Activated T-helper 2 cell treated with anti-CD3 and anti-CD28 coated beads, Interferon-gamma antibody, Interleukin-2, Interleukin-4, amounts not matched to agents 10 μg/mL and 5 μg/mL and 100 μg/mL, durations not matched to agents 14 hours and 24 hours and 36 hours (primary cell): ENCODE results near the gene RPE. TPM values are rescaled to one million over a fixed set of nuclear protein-coding genes. Genes with fewer than 3 reads are reported as not detected.

ENCODE experiments used
- DNase-seq: peaks from one replicate; pipeline ENCODE4 v3.0.0; 2021; ENCODE audit warnings: low spot score
- H3K27ac Mint-ChIP-seq: one replicate; pipeline ENCODE4 v1.8.0; 2021; ENCODE audit warnings: mixed read lengths
- H3K27me3 Mint-ChIP-seq: one replicate; pipeline ENCODE4 v1.8.0; 2021; ENCODE audit warnings: low read depth, mixed read lengths
- H3K36me3 Mint-ChIP-seq: one replicate; pipeline ENCODE4 v1.8.0; 2021; ENCODE audit warnings: low read depth, mixed read lengths
- H3K4me1 Mint-ChIP-seq: one replicate; pipeline ENCODE4 v1.8.0; 2021; ENCODE audit warnings: low read depth, mixed read lengths
- H3K4me3 Mint-ChIP-seq: one replicate; pipeline ENCODE4 v1.8.0; 2021; ENCODE audit warnings: low read depth, mild to moderate bottlenecking, moderate library complexity, mixed read lengths
- H3K9me3 Mint-ChIP-seq: one replicate; pipeline ENCODE4 v1.8.0; 2021; ENCODE audit warnings: mixed read lengths
- intact Hi-C: fragments of 100-400 bp; cut with micrococcal nuclease; formaldehyde crosslinking; loops from one replicate; pipeline ENCODE4 v1.15.1; 2023
- total RNA-seq: library from RNA; stranded (reverse); gene quantifications from 2 replicates; pipeline ENCODE4 v1.2.3, GENCODE V29; 2022

The RPE gene
- total RNA-seq, 1 donor from 2014 or later, result 57.2 TPM

GRCh38 chr2:209977386-209978239 lies 24.8 kb upstream of the RPE start:
- no peaks in the 10 kb centered on the region for H3K9me3 Mint-ChIP-seq
- intact Hi-C loops, result loop anchor here (1.0 kb wide), 2 partner anchors 218 to 222 kb away; no protein-coding TSS in a partner anchor
- H3K36me3 Mint-ChIP-seq, result no peaks in the 10 kb centered on the region
- H3K4me3 Mint-ChIP-seq, result no peak overlapping the region
- H3K27ac Mint-ChIP-seq, result no peak overlapping the region
- H3K4me1 Mint-ChIP-seq, result no peaks in the 10 kb centered on the region
- no peak for DNase-seq
- H3K27me3 Mint-ChIP-seq, result peaks cover 8% of the 10 kb centered on the region

- Mint-ChIP-seq H3K4me1 (peaks cover 4% of the 10 kb centered on the region), H3K27me3 (peaks cover 20% of the 10 kb centered on the region), H3K9me3 (no peaks in the 10 kb centered on the region), H3K27ac (no peak overlapping the region), H3K4me3 (no peak overlapping the region), H3K36me3 (no peaks in the 10 kb centered on the region)
- intact Hi-C loops, result no loop called here
- no peak for DNase-seq
These were observed 18.1 kb upstream of the RPE start for GRCh38 chr2:209984291-209984690.

- Mint-ChIP-seq H3K27ac (no peak overlapping the region), H3K4me3 (no peak overlapping the region), H3K9me3 (no peaks in the 10 kb centered on the region), H3K27me3 (peaks cover 24% of the 10 kb centered on the region), H3K4me1 (peaks cover 4% of the 10 kb centered on the region), H3K36me3 (no peaks in the 10 kb centered on the region)
- intact Hi-C loops, result loop anchor here (5.0 kb wide), 1 partner anchor 56 kb away; no protein-coding TSS in a partner anchor
- no peak for DNase-seq
These were observed 16.6 kb upstream of the RPE start for GRCh38 chr2:209985874-209986273.

GRCh38 chr2:209986415-209986814 lies 16.0 kb upstream of the RPE start:
- H3K27me3 Mint-ChIP-seq, result peaks cover 26% of the 10 kb centered on the region
- intact Hi-C loops, result loop anchor here (5.0 kb wide), 1 partner anchor 56 kb away; no protein-coding TSS in a partner anchor

GRCh38 chr2:209988010-209988409 lies 14.4 kb upstream of the RPE start:
- Mint-ChIP-seq H3K27me3 (peaks cover 23% of the 10 kb centered on the region), H3K9me3 (no peaks in the 10 kb centered on the region), H3K27ac (no peak overlapping the region), H3K4me3 (no peak overlapping the region), H3K36me3 (no peaks in the 10 kb centered on the region), H3K4me1 (peaks cover 4% of the 10 kb centered on the region)
- no peak for DNase-seq
- intact Hi-C loops, result loop anchor here (5.0 kb wide), 1 partner anchor 54 kb away; no protein-coding TSS in a partner anchor

More at GRCh38 chr2:209986415-209986814, 16.0 kb upstream of the RPE start:
- Mint-ChIP-seq H3K4me3 (no peak overlapping the region), H3K36me3 (no peaks in the 10 kb centered on the region), H3K27ac (no peak overlapping the region), H3K4me1 (peaks cover 4% of the 10 kb centered on the region), H3K9me3 (no peaks in the 10 kb centered on the region)
- DNase-seq, result no peak

GRCh38 chr2:209990838-209991237 lies 11.6 kb upstream of the RPE start:
- H3K36me3 Mint-ChIP-seq, result no peaks in the 10 kb centered on the region
- no peak overlapping the region for H3K4me3 Mint-ChIP-seq
- intact Hi-C loops, result no loop called here
- H3K4me1 Mint-ChIP-seq, result peaks cover 4% of the 10 kb centered on the region
- no peak for DNase-seq
- peaks cover 15% of the 10 kb centered on the region for H3K27me3 Mint-ChIP-seq
- H3K27ac Mint-ChIP-seq, result no peak overlapping the region
- H3K9me3 Mint-ChIP-seq, result no peaks in the 10 kb centered on the region

- Mint-ChIP-seq H3K4me1 (no peaks in the 10 kb centered on the region), H3K4me3 (no peak overlapping the region), H3K36me3 (no peaks in the 10 kb centered on the region), H3K27ac (no peak overlapping the region), H3K27me3 (peaks cover 13% of the 10 kb centered on the region), H3K9me3 (no peaks in the 10 kb centered on the region)
- DNase-seq, result no peak
- intact Hi-C loops, result no loop called here
These were observed 8.5 kb upstream of the RPE start for GRCh38 chr2:209993968-209994367.

GRCh38 chr2:209998596-209998995 lies 3.8 kb upstream of the RPE start:
- Mint-ChIP-seq H3K9me3 (peaks cover 3% of the 10 kb centered on the region), H3K4me3 (no peak overlapping the region), H3K27ac (no peak overlapping the region), H3K36me3 (no peaks in the 10 kb centered on the region), H3K4me1 (peaks cover 14% of the 10 kb centered on the region), H3K27me3 (peaks cover 5% of the 10 kb centered on the region)
- intact Hi-C loops, result no loop called here
- DNase-seq, result no peak

- no peak overlapping the region for H3K4me3 Mint-ChIP-seq
- H3K27me3 Mint-ChIP-seq, result no peaks in the 10 kb centered on the region
- intact Hi-C loops, result loop anchor here (5.0 kb wide), 1 partner anchor 578 kb away; the partner anchor contains the start of gene MAP2
- peaks cover 28% of the 10 kb centered on the region for H3K4me1 Mint-ChIP-seq
- no peak for DNase-seq
- H3K9me3 Mint-ChIP-seq, result peaks cover 3% of the 10 kb centered on the region
- H3K36me3 Mint-ChIP-seq, result peaks cover 15% of the 10 kb centered on the region
- H3K27ac Mint-ChIP-seq, result no peak overlapping the region
These were observed 1.7 kb upstream of the RPE start for GRCh38 chr2:210000464-210001324.

GRCh38 chr2:210003359-210003758 lies 921 bp downstream of the RPE start:
- no peak for DNase-seq
- Mint-ChIP-seq H3K27me3 (no peaks in the 10 kb centered on the region), H3K4me1 (peaks cover 48% of the 10 kb centered on the region), H3K36me3 (peaks cover 38% of the 10 kb centered on the region), H3K27ac (peak overlapping the region; percentile 87), H3K4me3 (peak overlapping the region; percentile 95), H3K9me3 (peaks cover 3% of the 10 kb centered on the region)
- intact Hi-C loops, result loop anchor here (5.0 kb wide), 1 partner anchor 581 kb away; the partner anchor contains the start of gene MAP2

- intact Hi-C loops, result loop anchor here (5.0 kb wide), 1 partner anchor 583 kb away; the partner anchor contains the start of gene MAP2
- Mint-ChIP-seq H3K27ac (no peak overlapping the region), H3K4me3 (peak overlapping the region; percentile 54), H3K9me3 (peaks cover 3% of the 10 kb centered on the region), H3K27me3 (no peaks in the 10 kb centered on the region), H3K4me1 (peaks cover 49% of the 10 kb centered on the region), H3K36me3 (peaks cover 50% of the 10 kb centered on the region)
- DNase-seq, result no peak
These were observed 2.4 kb downstream of the RPE start for GRCh38 chr2:210004881-210005280.

- H3K9me3 Mint-ChIP-seq, result no peaks in the 10 kb centered on the region
- H3K27me3 Mint-ChIP-seq, result no peaks in the 10 kb centered on the region
- peaks cover 73% of the 10 kb centered on the region for H3K36me3 Mint-ChIP-seq
- no peak overlapping the region for H3K27ac Mint-ChIP-seq
- H3K4me3 Mint-ChIP-seq, result no peak overlapping the region
- DNase-seq, result no peak
- intact Hi-C loops, result no loop called here
- peaks cover 51% of the 10 kb centered on the region for H3K4me1 Mint-ChIP-seq
These were observed 5.5 kb downstream of the RPE start for GRCh38 chr2:210007895-210008294.
